HPDE6-E6E7 (cell line): ENCODE results near the gene CDK10.

Experiments
- DNase-seq: peaks from one replicate; pipeline ENCODE4 v3.0.0; 2011; ENCODE audit warnings: missing footprints; ENCODE audit errors: extremely low spot score

Gene CDK10

GRCh38 chr16:89733322-89733721 is 46.8 kb downstream of the CDK10 start:
- DNase-seq = no peak

GRCh38 chr16:89733792-89734191 is 47.3 kb downstream of the CDK10 start:
- no peak for DNase-seq

GRCh38 chr16:89736554-89736953 is 50.1 kb downstream of the CDK10 start:
- no peak for DNase-seq

- DNase-seq = no peak
These were observed 51.0 kb downstream of the CDK10 start for GRCh38 chr16:89737341-89738071.

GRCh38 chr16:89738072-89738377 is 51.5 kb downstream of the CDK10 start:
- no peak for DNase-seq

- no peak for DNase-seq
These were observed 52.2 kb downstream of the CDK10 start for GRCh38 chr16:89738538-89739317.

- no peak for DNase-seq
These were observed 52.9 kb downstream of the CDK10 start for GRCh38 chr16:89739383-89739782.

- DNase-seq = no peak
These were observed 55.0 kb downstream of the CDK10 start for GRCh38 chr16:89741342-89742014.

GRCh38 chr16:89742948-89743347 is 56.5 kb downstream of the CDK10 start:
- no peak for DNase-seq

- no peak for DNase-seq
These were observed 58.3 kb downstream of the CDK10 start for GRCh38 chr16:89744813-89745212.
